K562 (cell line): ENCODE data around the gene UVRAG. TPM values are rescaled to one million over a fixed set of nuclear protein-coding genes. Genes with fewer than 3 reads are reported as not detected.

Experiments used
- ATAC-seq: fragments of 200-7000 bp; cut with Tn5 transposase; 3 replicates; pipeline ENCODE4 v1.9.1; 2020; ENCODE audit warnings: moderate library complexity
- BruUV-seq: library from RNA; stranded (reverse); fragments of 400-500 nt; replicated peaks from 2 replicates; lab custom pipeline; 2021; lab: Mats Ljungman, UMichigan
- CTCF ChIA-PET: fragments of 300-600 bp; formaldehyde crosslinking; extraction: SDS; loops from one replicate; lab custom pipeline; 2021; ENCODE audit warnings: low intra/inter-chr PET ratio; lab: Yijun Ruan, JAX
- POLR2A ChIA-PET: fragments of 300-600, 350-650 bp; sonication (Branson Sonifier 250); formaldehyde crosslinking; extraction: SDS; loops from one replicate; lab custom pipeline; 2021; ENCODE audit warnings: antibody characterized with exemption, inconsistent platforms; lab: Yijun Ruan, JAX
- DNase-seq, 4 experiments: peaks; one replicate each; pipeline versions ENCODE4 v3.0.0 to v3.0.0-alpha.2; 2011 to 2018; ENCODE audit warnings: low spot score in 3 of 4, mixed read lengths in 3 of 4; ENCODE audit errors: extremely low read depth in 1 of 4
- FAIRE-seq: peaks from 2 replicates; lab custom pipeline; 2011; peaks lifted over from hg19 to GRCh38; lab: Jason Lieb, UNC
- H2AFZ ChIP-seq: 2 replicates; pipeline ENCODE4 v1.6.0; 2011; ENCODE audit warnings: low read depth, low read length, control low read depth, inconsistent platforms
- H3K27ac ChIP-seq: fragments of 200-600 bp; 3 replicates; pipeline ENCODE4 v1.8.0; 2011; ENCODE audit warnings: low read depth, mild to moderate bottlenecking, control low read depth, inconsistent platforms, low read length, moderate library complexity, mixed read lengths; ENCODE audit errors: extremely low read depth
- H3K27me3 ChIP-seq, 2 experiments: fragments of 300-600 bp in 1 of 2; 2 replicates in 1 of 2; 3 replicates in 1 of 2; pipeline versions ENCODE4 v1.6.0 to v1.8.0; 2011; ENCODE audit warnings: inconsistent platforms in 2 of 2, low read length in 2 of 2, mild to moderate bottlenecking in 1 of 2, mixed read lengths in 1 of 2, moderate library complexity in 1 of 2; ENCODE audit not compliant: control insufficient read depth in 2 of 2, insufficient read depth in 2 of 2
- H3K36me3 ChIP-seq: fragments of 300-600 bp; 3 replicates; pipeline ENCODE4 v1.8.0; 2011; ENCODE audit warnings: mild to moderate bottlenecking, low read length, inconsistent platforms; ENCODE audit not compliant: control insufficient read depth, insufficient read depth
- H3K4me1 ChIP-seq, 2 experiments: fragments of 200-600 bp in 1 of 2; replicated peaks in 1 of 2; 2 replicates in 1 of 2; 3 replicates in 1 of 2; pipeline versions ENCODE4 v1.5.1 to v1.8.0; 2011; ENCODE audit warnings: inconsistent platforms in 2 of 2, low read length in 2 of 2, mild to moderate bottlenecking in 1 of 2, mixed read lengths in 1 of 2, moderate library complexity in 1 of 2; ENCODE audit not compliant: control insufficient read depth in 2 of 2, insufficient read depth in 2 of 2
- H3K4me2 ChIP-seq: 2 replicates; pipeline ENCODE4 v1.6.1; 2011; ENCODE audit warnings: low read length, control low read depth, inconsistent platforms, mixed read lengths; ENCODE audit not compliant: insufficient read depth
- H3K4me3 ChIP-seq: fragments of 200-600 bp; sonication (generic), shearing (Covaris generic); 2 replicates; pipeline ENCODE4 v1.5.1; 2016; ENCODE audit warnings: control low read depth, inconsistent platforms
- H3K79me2 ChIP-seq: fragments of 200-600 bp; 3 replicates; pipeline ENCODE4 v1.8.0; 2011; ENCODE audit warnings: low read length, inconsistent platforms; ENCODE audit not compliant: control insufficient read depth, insufficient read depth
- H3K9ac ChIP-seq, 2 experiments: 2 replicates each; pipeline versions ENCODE4 v1.6.0 to v1.6.1; 2011; ENCODE audit warnings: low read depth in 2 of 2, low read length in 2 of 2, control low read depth in 1 of 2, inconsistent platforms in 1 of 2, mild to moderate bottlenecking in 1 of 2, mixed read lengths in 1 of 2; ENCODE audit not compliant: insufficient read depth in 1 of 2
- H3K9me1 ChIP-seq: one replicate; pipeline ENCODE4 v1.6.0; 2011; ENCODE audit warnings: inconsistent platforms, mild to moderate bottlenecking, low read length, moderate library complexity; ENCODE audit not compliant: control insufficient read depth, insufficient read depth
- H3K9me3 ChIP-seq: replicated peaks from 2 replicates; pipeline ENCODE4 v1.5.1; 2011; ENCODE audit warnings: low read depth, low read length, inconsistent platforms; ENCODE audit not compliant: control insufficient read depth, insufficient read depth
- H4K20me1 ChIP-seq: replicated peaks from 2 replicates; pipeline ENCODE4 v1.6.1; 2011; ENCODE audit warnings: low read length, inconsistent platforms, mixed read lengths; ENCODE audit not compliant: control insufficient read depth, insufficient read depth
- JUND ChIP-seq, 2 experiments: IDR thresholded peaks; 2 replicates in 1 of 2; 3 replicates in 1 of 2; pipeline ENCODE4 v1.6.1; 2011; ENCODE audit warnings: borderline replicate concordance in 2 of 2, low read depth in 2 of 2, low read length in 2 of 2, improper control_type of control experiment in 1 of 2, missing biosample characterization in 1 of 2, missing genetic modification characterization in 1 of 2, missing genetic modification reagents in 1 of 2
- POLR3G ChIP-seq: IDR thresholded peaks from 2 replicates; pipeline ENCODE4 v1.6.1; 2011; ENCODE audit not compliant: insufficient read length, insufficient replicate concordance; ENCODE audit errors: extremely low read depth
- ZNF316 ChIP-seq: fragments of 450-650 bp; IDR thresholded peaks from 2 replicates; pipeline ENCODE4 v1.6.1; 2016
- ZNF77 ChIP-seq: fragments of 250-450 bp; sonication (Bioruptor Pico); IDR thresholded peaks from 2 replicates; pipeline ENCODE4 v1.5.0; 2020
- WGBS: fragments of 100-300 bp; shearing (Covaris generic); methylation state at CpG from one replicate; pipeline ENCODE4 v1.1.6; 2016; ENCODE audit warnings: low coverage, mixed read lengths; ENCODE audit not compliant: insufficient coverage; ENCODE audit errors: missing lambda C conversion rate; 5-methylcytosine and 5-hydroxymethylcytosine counted together
- in situ Hi-C: fragments of 300-500 bp; cut with MboI; formaldehyde crosslinking; loops from 4 replicates; pipeline ENCODE4 v1.15.0; 2018; ENCODE audit warnings: inconsistent platforms, mixed read lengths
- intact Hi-C: fragments of 100-400 bp; cut with micrococcal nuclease; formaldehyde crosslinking; loops from 2 replicates; pipeline ENCODE4 v1.14.2; 2022
- polyA plus RNA-seq, 8 experiments: library from polyadenylated mRNA; depleted of rRNA in 4 of 8; stranded (reverse) in 5 of 8; unstranded in 3 of 8; fragments of >200 nt; fragmentation: Nextera tagmentation in 2 of 8; fragmentation: Illumina TruSeq in 1 of 8; extraction: Ambion mirVana in 2 of 8; extraction: Trizol in 1 of 8; gene quantifications; 2 replicates each; pipeline versions ENCODE4 v1.2.1 to v1.2.3, GENCODE V29; 2011 to 2014; ENCODE audit warnings: inconsistent platforms in 1 of 8, missing spikeins in 1 of 8
- total RNA-seq, 7 experiments: library from RNA; depleted of rRNA in 6 of 7; stranded (reverse); fragments of >200 nt in 6 of 7; fragmentation: Illumina TruSeq in 2 of 7; extraction: Trizol in 2 of 7; gene quantifications; 2 replicates each; pipeline versions ENCODE4 v1.2.1 to v1.2.3, GENCODE V29; 2011 to 2021; ENCODE audit warnings: low replicate concordance in 1 of 7
- TF ChIP-seq, protein P1 (sequence below): sonication (generic); formaldehyde crosslinking; IDR thresholded peaks from 2 replicates; pipeline ENCODE4 v1.8.0; 2023; ENCODE audit warnings: mild to moderate bottlenecking, missing genetic modification reagents

The UVRAG gene
- total and polyA plus RNA-seq, 9 of the 15 experiments (the other 6 are each of a cell fraction or from before 2014, with no cell fraction given) = 3.1 to 17.8 (median 12.4) TPM

DNA sequence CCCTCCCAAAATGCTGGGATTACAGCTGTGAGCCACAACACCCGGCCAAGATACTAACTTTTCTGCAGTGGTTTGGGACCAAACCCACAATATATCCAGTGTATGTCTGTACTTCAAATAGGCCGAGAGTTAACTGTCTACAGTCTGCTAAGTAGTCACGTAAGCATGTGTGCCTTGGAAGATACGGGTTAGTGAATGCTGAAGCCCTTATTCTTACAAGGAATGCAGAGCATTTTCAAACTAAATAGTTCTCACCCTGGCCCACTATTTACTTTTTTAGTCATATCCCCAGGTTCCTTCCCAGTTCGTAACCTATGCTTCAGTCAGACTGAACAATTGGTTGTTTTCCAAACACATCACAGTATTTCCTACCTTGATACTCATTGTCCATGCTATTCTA is 215.3 kb downstream of the UVRAG start:
- FAIRE-seq (no peak), DNase-seq (no peak), ATAC-seq (no peak)
- 86% methylated on average over 5 of the region's 5 CpGs for WGBS
- H3K4me2 ChIP-seq = no peak overlapping the region
- intact Hi-C loops = no loop called here
- no peaks in the 10 kb centered on the region for H3K79me2 ChIP-seq
- 0 out of 3 replicates have a peak, but pooled peaks cover under 1% of the 10 kb centered on the region for H3K36me3 ChIP-seq
- CTCF ChIA-PET = no interaction called here
- POLR2A ChIA-PET = interaction anchor here (0.6 to 1.0 kb wide), 2 partner anchors 11 to 32 kb away, joined by 3 read pairs; no protein-coding TSS in a partner anchor
- no peak overlapping the region for H3K27ac ChIP-seq
- H3K9me3 ChIP-seq = no peaks in the 10 kb centered on the region
- no peaks in the 10 kb centered on the region for H3K9me1 ChIP-seq
- peaks cover 0 to 6% of the 10 kb centered on the region in 2 experiments; a peak in 2 of 5 replicates for H3K4me1 ChIP-seq
- H3K9ac ChIP-seq = no peak overlapping the region
- no peak for TF ChIP-seq ZNF77 (CRISPR knock-in tag)
- TF ChIP-seq POLR3G = no peak
- no peak for TF ChIP-seq JUND (IDR thresholded peaks at IDR 0.05; ENCODE audit: borderline replicate concordance, low read depth, low read length)
- no peak for TF ChIP-seq JUND (tag; IDR thresholded peaks at IDR 0.05; ENCODE audit: borderline replicate concordance, low read depth, low read length)
- H3K27me3 ChIP-seq = no peaks in the 10 kb centered on the region
- no peak overlapping the region for H2AFZ ChIP-seq
- no peak overlapping the region for H3K4me3 ChIP-seq
- no peaks in the 10 kb centered on the region for H4K20me1 ChIP-seq
- in situ Hi-C loops = no loop called here
- no TSS peak for BruUV-seq

DNA sequence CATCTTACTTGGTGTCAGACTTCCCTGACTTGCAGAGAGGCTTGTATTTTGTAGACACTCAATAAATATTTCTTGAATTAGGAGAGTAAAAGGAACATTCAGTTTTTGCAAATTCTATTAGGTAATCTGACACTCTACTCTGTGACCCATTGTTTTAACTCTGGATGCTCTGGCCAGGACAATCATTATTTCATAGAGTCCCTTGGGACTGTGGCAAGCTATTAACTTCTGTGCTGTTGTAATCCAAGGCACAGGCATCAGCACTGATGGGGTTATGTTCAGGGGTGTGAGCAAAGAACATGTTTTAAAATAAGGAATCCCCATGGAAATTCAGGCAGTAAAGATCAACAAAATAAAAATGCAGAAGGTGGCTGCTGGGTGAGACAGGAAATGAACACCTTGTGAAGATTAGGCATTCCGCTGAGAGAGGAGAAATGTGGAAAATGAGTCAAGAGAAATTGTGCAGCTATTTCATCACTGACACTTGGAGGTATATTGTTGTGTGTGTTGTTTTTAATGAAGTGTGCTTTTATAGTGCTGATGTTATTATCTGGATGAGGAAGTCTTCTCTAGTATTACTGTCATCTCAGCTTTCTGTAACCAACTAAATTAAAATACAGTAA is 216.1 kb downstream of the UVRAG start:
- H2AFZ ChIP-seq = no peak overlapping the region
- H3K27ac ChIP-seq = no peak overlapping the region
- ChIA-PET CTCF (no interaction called here), POLR2A (interaction anchor here (0.6 to 1.0 kb wide), 2 partner anchors 28 to 33 kb away, joined by 3 to 4 read pairs; no protein-coding TSS in a partner anchor)
- H3K9me1 ChIP-seq = no peaks in the 10 kb centered on the region
- TF ChIP-seq, protein P1, sequence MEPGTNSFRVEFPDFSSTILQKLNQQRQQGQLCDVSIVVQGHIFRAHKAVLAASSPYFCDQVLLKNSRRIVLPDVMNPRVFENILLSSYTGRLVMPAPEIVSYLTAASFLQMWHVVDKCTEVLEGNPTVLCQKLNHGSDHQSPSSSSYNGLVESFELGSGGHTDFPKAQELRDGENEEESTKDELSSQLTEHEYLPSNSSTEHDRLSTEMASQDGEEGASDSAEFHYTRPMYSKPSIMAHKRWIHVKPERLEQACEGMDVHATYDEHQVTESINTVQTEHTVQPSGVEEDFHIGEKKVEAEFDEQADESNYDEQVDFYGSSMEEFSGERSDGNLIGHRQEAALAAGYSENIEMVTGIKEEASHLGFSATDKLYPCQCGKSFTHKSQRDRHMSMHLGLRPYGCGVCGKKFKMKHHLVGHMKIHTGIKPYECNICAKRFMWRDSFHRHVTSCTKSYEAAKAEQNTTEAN (CRISPR knock-in tag) = no peak
- TF ChIP-seq ZNF316 = 0 out of 2 replicates have a peak, but pooled peaks have one; percentile 1
- no peak overlapping the region for H3K4me3 ChIP-seq
- no peaks in the 10 kb centered on the region for H4K20me1 ChIP-seq
- intact Hi-C loops (no loop called here), in situ Hi-C loops (no loop called here)
- no peak for DNase-seq
- 83% methylated on average over 1 of the region's 1 CpG for WGBS
- no peaks in the 10 kb centered on the region for H3K9me3 ChIP-seq
- H3K27me3 ChIP-seq = no peaks in the 10 kb centered on the region
- BruUV-seq = no TSS peak
- no peak overlapping the region for H3K9ac ChIP-seq
- H3K4me2 ChIP-seq = no peak overlapping the region
- H3K36me3 ChIP-seq = no peaks in the 10 kb centered on the region
- no peaks in the 10 kb centered on the region for H3K4me1 ChIP-seq
- ATAC-seq = no peak
- FAIRE-seq = no peak
- H3K79me2 ChIP-seq = no peaks in the 10 kb centered on the region
